ENCODE results near the gene TMEM126B. TPM values are rescaled to one million over a fixed set of nuclear protein-coding genes. Genes with fewer than 3 reads are reported as not detected.

TMEM126B gene
- total and polyA plus RNA-seq, 2 of the 13 experiments (the other 11 are each of a cell fraction or from before 2014, with no cell fraction given), result 33.6 to 54.8 TPM

DNA sequence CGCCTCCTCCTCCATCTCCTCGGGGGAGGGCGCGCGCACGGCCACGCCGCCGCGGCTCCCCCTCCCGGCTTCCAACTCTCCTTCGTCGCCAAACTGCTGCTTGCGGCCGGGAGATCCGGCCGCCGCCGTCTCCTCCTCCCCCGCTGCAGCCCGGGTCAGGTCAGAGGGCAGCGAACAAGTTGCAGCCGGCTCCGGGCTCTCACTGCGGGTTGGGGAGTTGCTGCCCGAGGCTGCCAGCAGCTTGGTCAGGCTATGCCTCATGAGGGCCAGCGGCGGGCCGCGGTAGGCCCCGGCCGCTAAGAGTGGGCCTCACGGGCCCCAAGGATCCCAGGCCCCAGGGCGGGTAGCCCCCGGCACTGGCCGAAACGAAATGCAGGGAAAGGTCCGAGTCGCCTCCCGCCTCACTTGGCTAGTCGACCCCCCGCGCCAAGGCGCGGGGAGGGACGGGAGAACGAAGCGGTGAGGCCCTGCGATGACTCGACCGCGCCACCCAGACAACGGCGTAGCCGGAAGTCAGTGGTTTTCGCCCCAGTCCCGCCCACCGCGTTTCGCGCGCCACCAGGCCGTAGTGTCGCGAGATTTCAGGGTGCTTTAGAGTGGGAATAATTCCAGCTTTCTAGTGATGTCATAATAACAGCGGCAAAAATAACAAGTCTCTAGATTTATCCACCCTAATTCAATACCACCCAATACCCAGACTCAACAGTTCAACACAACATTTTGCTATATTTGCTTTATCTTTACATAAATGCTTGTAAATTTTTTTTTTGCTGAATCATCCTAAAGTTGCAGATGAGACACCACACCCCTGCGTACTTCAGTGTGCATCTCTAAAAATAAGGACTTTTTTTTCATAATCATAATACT, 36.5 kb downstream of the TMEM126B start, which contains the start of gene CREBZF (continued):
- TF ChIP-seq, protein P1, sequence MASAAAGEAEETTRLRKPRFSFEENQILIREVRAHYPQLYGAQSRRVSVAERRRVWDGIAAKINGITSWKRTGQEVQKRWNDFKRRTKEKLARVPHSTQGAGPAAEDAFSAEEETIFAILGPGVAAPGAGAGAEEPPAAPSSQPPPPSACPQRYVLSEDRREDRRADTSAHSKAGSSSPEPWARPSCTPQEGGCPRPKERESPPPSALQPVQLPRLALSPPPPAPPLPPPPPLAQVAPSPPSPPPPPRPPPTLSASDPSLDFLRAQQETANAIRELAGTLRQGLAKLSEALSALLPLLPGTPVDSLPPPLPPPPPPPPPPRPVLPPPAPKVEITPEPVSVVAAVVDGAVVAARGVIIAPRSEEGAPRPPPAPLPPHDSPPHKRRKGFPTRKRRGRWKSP (CRISPR knock-in tag; IDR thresholded peaks at IDR 0.05), result peak; percentile 51; the same call in 1 of the 2 replicates
- TF ChIP-seq ZSCAN20 (CRISPR knock-in tag; IDR thresholded peaks at IDR 0.05; ENCODE audit: borderline replicate concordance) (peak; percentile 40; the same call in 1 of the 2 replicates), FOXK2 (IDR thresholded peaks at IDR 0.05) (no peak), KLF6 (CRISPR knock-in tag; IDR thresholded peaks at IDR 0.05) (0 out of 2 replicates have a peak, but pooled peaks have one; percentile 34), ELF4 (CRISPR knock-in tag; IDR thresholded peaks at IDR 0.05; ENCODE audit: borderline replicate concordance) (peak; percentile 70), TOE1 (CRISPR knock-in tag; IDR thresholded peaks at IDR 0.05) (no peak), SP140L (CRISPR knock-in tag; IDR thresholded peaks at IDR 0.05; ENCODE audit: borderline replicate concordance) (no peak), GATAD1 (CRISPR knock-in tag; IDR thresholded peaks at IDR 0.05) (peak; percentile 85), PHB2 (IDR thresholded peaks at IDR 0.05; ENCODE audit: partially characterized antibody) (no peak), RXRA (CRISPR knock-in tag; IDR thresholded peaks at IDR 0.05) (no peak; the same call in 1 of the 2 replicates), RAD21 (CRISPR knock-in tag; IDR thresholded peaks at IDR 0.05) (no peak; the same call in 1 of the 2 replicates), ZKSCAN1 (IDR thresholded peaks at IDR 0.05; ENCODE audit: low read length) (no peak), ZNF460 (CRISPR knock-in tag; IDR thresholded peaks at IDR 0.05; ENCODE audit: borderline replicate concordance) (0 out of 2 replicates have a peak, but pooled peaks have one; percentile 38), SMAD3 (CRISPR knock-in tag; IDR thresholded peaks at IDR 0.05) (no peak), ETV5 (CRISPR knock-in tag; IDR thresholded peaks at IDR 0.05; ENCODE audit: borderline replicate concordance) (peak; percentile 79; the same call in 1 of the 2 replicates), ZNF543 (CRISPR knock-in tag; IDR thresholded peaks at IDR 0.05) (peak; percentile 81; the same call in 1 of the 2 replicates), ZNF232 (CRISPR knock-in tag; IDR thresholded peaks at IDR 0.05; ENCODE audit: borderline replicate concordance) (peak; percentile 43; the same call in 1 of the 2 replicates), SNAI1 (CRISPR knock-in tag; IDR thresholded peaks at IDR 0.05; ENCODE audit: borderline replicate concordance) (peak; percentile 96; the same call in 1 of the 2 replicates), ZNF230 (CRISPR knock-in tag; IDR thresholded peaks at IDR 0.05) (0 out of 2 replicates have a peak, but pooled peaks have one; percentile 89), ARHGAP35 (CRISPR knock-in tag; IDR thresholded peaks at IDR 0.05; ENCODE audit: borderline replicate concordance) (0 out of 2 replicates have a peak, but pooled peaks have one; percentile 61), DNMT3B (CRISPR knock-in tag; conservative IDR thresholded peaks at IDR 0.05) (no peak), ZNF138 (CRISPR knock-in tag; IDR thresholded peaks at IDR 0.05; ENCODE audit: low read depth) (no peak), CBX1 (IDR thresholded peaks at IDR 0.05; ENCODE audit: low read depth) (no peak), GATAD2A (CRISPR knock-in tag; IDR thresholded peaks at IDR 0.05) (peak; percentile 40; the same call in 1 of the 2 replicates), ZMYM4 (CRISPR knock-in tag; IDR thresholded peaks at IDR 0.05) (peak; percentile 93), ARNTL (CRISPR knock-in tag; IDR thresholded peaks at IDR 0.05) (no peak), ZBTB1 (CRISPR knock-in tag; IDR thresholded peaks at IDR 0.05; ENCODE audit: borderline replicate concordance) (no peak), SKI (IDR thresholded peaks at IDR 0.05; ENCODE audit: partially characterized antibody) (peak; percentile 72)
- TF ChIP-seq, protein P2, sequence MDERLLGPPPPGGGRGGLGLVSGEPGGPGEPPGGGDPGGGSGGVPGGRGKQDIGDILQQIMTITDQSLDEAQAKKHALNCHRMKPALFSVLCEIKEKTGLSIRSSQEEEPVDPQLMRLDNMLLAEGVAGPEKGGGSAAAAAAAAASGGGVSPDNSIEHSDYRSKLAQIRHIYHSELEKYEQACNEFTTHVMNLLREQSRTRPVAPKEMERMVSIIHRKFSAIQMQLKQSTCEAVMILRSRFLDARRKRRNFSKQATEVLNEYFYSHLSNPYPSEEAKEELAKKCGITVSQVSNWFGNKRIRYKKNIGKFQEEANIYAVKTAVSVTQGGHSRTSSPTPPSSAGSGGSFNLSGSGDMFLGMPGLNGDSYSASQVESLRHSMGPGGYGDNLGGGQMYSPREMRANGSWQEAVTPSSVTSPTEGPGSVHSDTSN (CRISPR knock-in tag; IDR thresholded peaks at IDR 0.05), result no peak
- TF ChIP-seq, protein P3, sequence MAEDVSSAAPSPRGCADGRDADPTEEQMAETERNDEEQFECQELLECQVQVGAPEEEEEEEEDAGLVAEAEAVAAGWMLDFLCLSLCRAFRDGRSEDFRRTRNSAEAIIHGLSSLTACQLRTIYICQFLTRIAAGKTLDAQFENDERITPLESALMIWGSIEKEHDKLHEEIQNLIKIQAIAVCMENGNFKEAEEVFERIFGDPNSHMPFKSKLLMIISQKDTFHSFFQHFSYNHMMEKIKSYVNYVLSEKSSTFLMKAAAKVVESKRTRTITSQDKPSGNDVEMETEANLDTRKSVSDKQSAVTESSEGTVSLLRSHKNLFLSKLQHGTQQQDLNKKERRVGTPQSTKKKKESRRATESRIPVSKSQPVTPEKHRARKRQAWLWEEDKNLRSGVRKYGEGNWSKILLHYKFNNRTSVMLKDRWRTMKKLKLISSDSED (CRISPR knock-in tag; IDR thresholded peaks at IDR 0.05), result no peak
